Mesenchymal stem cell (in vitro differentiated cells and primary cell): ENCODE data around the gene RAB20.
A peak's percentile ranks its signal among the peaks of the same experiment; 100 is the strongest.

ENCODE experiments used
- DNase-seq: peaks from one replicate; pipeline ENCODE4 v3.0.0-alpha.2; 2013
- H2AFZ ChIP-seq: one replicate; pipeline ENCODE4 v1.6.1; 2013; ENCODE audit warnings: low read depth, mild to moderate bottlenecking, control low read depth, inconsistent platforms, low read length, moderate library complexity
- H2AK5ac ChIP-seq: 2 replicates; pipeline ENCODE4 v1.6.1; 2013; ENCODE audit warnings: low read length, moderate library complexity, mild to moderate bottlenecking, inconsistent platforms; ENCODE audit not compliant: severe bottlenecking
- H2BK120ac ChIP-seq: one replicate; pipeline ENCODE4 v1.6.1; 2013; ENCODE audit warnings: low read depth, mild to moderate bottlenecking, inconsistent platforms, low read length, moderate library complexity
- H2BK12ac ChIP-seq, 2 experiments: one replicate each; pipeline ENCODE4 v1.6.1; 2013; ENCODE audit warnings: inconsistent platforms in 2 of 2, low read length in 2 of 2, mild to moderate bottlenecking in 2 of 2, moderate library complexity in 2 of 2, control low read depth in 1 of 2
- H2BK15ac ChIP-seq: one replicate; pipeline ENCODE4 v1.6.1; 2013; ENCODE audit warnings: mild to moderate bottlenecking, low read depth, inconsistent platforms; ENCODE audit not compliant: poor library complexity, severe bottlenecking
- H2BK5ac ChIP-seq: 2 replicates; pipeline ENCODE4 v1.6.1; 2013; ENCODE audit warnings: low read depth, mild to moderate bottlenecking, low read length, control low read depth, inconsistent platforms; ENCODE audit not compliant: poor library complexity, severe bottlenecking
- H3K14ac ChIP-seq, 2 experiments: one replicate each; pipeline ENCODE4 v1.6.1; 2013; ENCODE audit warnings: inconsistent platforms in 2 of 2, low read length in 2 of 2, control low read depth in 1 of 2, mild to moderate bottlenecking in 1 of 2, moderate library complexity in 1 of 2
- H3K18ac ChIP-seq, 2 experiments: one replicate each; pipeline ENCODE4 v1.6.1; 2013; ENCODE audit warnings: inconsistent platforms in 2 of 2, low read length in 2 of 2, control low read depth in 1 of 2, low read depth in 1 of 2, mild to moderate bottlenecking in 1 of 2
- H3K23ac ChIP-seq, 2 experiments: one replicate each; pipeline ENCODE4 v1.6.1; 2013; ENCODE audit warnings: inconsistent platforms in 2 of 2, low read length in 2 of 2, mild to moderate bottlenecking in 2 of 2, moderate library complexity in 2 of 2, control low read depth in 1 of 2
- H3K27ac ChIP-seq: 2 replicates; pipeline ENCODE4 v1.5.1; 2013; ENCODE audit warnings: mild to moderate bottlenecking, moderate library complexity, low read length, control low read depth, inconsistent platforms; ENCODE audit not compliant: poor library complexity, severe bottlenecking
- H3K27me3 ChIP-seq, 2 experiments: 2 replicates each; pipeline versions ENCODE4 v1.6.1 to v1.7.0; 2013; ENCODE audit warnings: low read length in 2 of 2, mild to moderate bottlenecking in 2 of 2, moderate library complexity in 2 of 2, control low read depth in 1 of 2, inconsistent platforms in 1 of 2; ENCODE audit not compliant: control insufficient read depth in 1 of 2, insufficient read depth in 1 of 2
- H3K36me3 ChIP-seq, 2 experiments: 2 replicates each; pipeline versions ENCODE4 v1.6.1 to v1.7.0; 2013; ENCODE audit warnings: low read length in 2 of 2, control low read depth in 1 of 2, inconsistent platforms in 1 of 2, low read depth in 1 of 2, mild to moderate bottlenecking in 1 of 2; ENCODE audit not compliant: insufficient read depth in 2 of 2, control insufficient read depth in 1 of 2
- H3K4ac ChIP-seq, 2 experiments: one replicate each; pipeline ENCODE4 v1.6.1; 2013; ENCODE audit warnings: inconsistent platforms in 2 of 2, low read length in 2 of 2, mild to moderate bottlenecking in 2 of 2, moderate library complexity in 2 of 2, control low read depth in 1 of 2, low read depth in 1 of 2
- H3K4me1 ChIP-seq: 2 replicates; pipeline ENCODE4 v1.6.1; 2013; ENCODE audit warnings: low read depth, low read length, control low read depth; ENCODE audit not compliant: control insufficient read depth, insufficient read depth
- H3K4me2 ChIP-seq: 2 replicates; pipeline ENCODE4 v1.6.1; 2013; ENCODE audit warnings: low read length, mild to moderate bottlenecking, inconsistent platforms; ENCODE audit not compliant: poor library complexity, severe bottlenecking
- H3K4me3 ChIP-seq, 2 experiments: 2 replicates each; pipeline versions ENCODE4 v1.5.1 to v1.7.0; 2013; ENCODE audit warnings: low read length in 2 of 2, mild to moderate bottlenecking in 2 of 2, control low read depth in 1 of 2, low read depth in 1 of 2; ENCODE audit not compliant: insufficient read depth in 1 of 2
- H3K79me1 ChIP-seq: replicated peaks from 2 replicates; pipeline ENCODE4 v1.6.1; 2013; ENCODE audit warnings: mild to moderate bottlenecking, control low read depth, low read length, inconsistent platforms; ENCODE audit not compliant: poor library complexity, severe bottlenecking
- H3K9ac ChIP-seq: 2 replicates; pipeline ENCODE4 v1.7.0; 2013; ENCODE audit warnings: mild to moderate bottlenecking, low read length, moderate library complexity
- H3K9me3 ChIP-seq: 2 replicates; pipeline ENCODE4 v1.7.0; 2013; ENCODE audit warnings: mild to moderate bottlenecking, low read length; ENCODE audit not compliant: control insufficient read depth
- H4K8ac ChIP-seq: one replicate; pipeline ENCODE4 v1.6.1; 2013; ENCODE audit warnings: inconsistent platforms, mild to moderate bottlenecking, low read length, moderate library complexity
- H4K91ac ChIP-seq: one replicate; pipeline ENCODE4 v1.6.1; 2013; ENCODE audit warnings: mild to moderate bottlenecking, low read length, inconsistent platforms
- WGBS: methylation state at CpG from one replicate; pipeline ENCODE4 v1.1.7; 2013; ENCODE audit warnings: mixed read lengths; 5-methylcytosine and 5-hydroxymethylcytosine counted together

The RAB20 gene

DNA sequence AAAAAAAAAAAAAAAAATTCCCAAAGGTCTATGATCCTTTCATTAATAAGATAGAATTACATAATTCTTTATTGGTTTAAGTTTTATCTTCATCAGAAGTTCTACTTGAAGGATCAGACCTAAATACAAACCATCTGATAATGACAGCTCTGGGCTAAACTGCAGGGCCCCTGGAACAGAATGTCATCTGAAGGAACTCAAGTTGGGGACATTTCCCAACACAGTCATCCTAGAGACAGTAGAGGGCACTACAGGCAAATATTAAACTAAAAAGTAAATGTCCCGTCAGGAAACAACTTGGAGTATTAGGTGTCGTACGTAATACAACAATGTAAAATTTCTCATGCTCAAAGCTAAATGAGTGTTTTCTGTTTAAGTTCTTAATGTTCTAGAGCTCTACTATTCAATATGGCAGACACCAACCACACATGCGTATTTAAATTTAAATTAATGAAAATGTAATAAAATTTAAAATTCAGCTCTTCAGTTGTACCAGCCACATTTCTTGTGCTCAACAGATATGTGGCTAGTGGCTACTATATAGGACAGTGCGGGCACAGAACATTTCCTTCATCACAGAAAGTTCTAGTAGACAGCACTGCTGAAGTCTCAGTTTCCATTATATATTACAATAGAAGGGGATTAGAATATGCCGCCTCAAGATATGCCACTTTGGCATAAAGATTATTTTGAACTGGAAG, 32.1 kb upstream of the RAB20 start:
- 93% methylated on average over 1 of the region's 6 CpGs for WGBS
- Histone ChIP-seq H3K27me3 (no peaks in the 10 kb centered on the region), H3K14ac (no peak overlapping the region), H3K9me3 (no peaks in the 10 kb centered on the region), H3K4me2 (no peak overlapping the region), H3K79me1 (no peaks in the 10 kb centered on the region), H2BK5ac (no peak overlapping the region), H4K91ac (no peak overlapping the region), H3K18ac (no peak overlapping the region), H2AFZ (no peak overlapping the region), H3K4me1 (peaks cover 2% of the 10 kb centered on the region), H3K4me3 (no peak overlapping the region), H2BK120ac (no peak overlapping the region), H3K27ac (no peak overlapping the region), H3K36me3 (no peaks in the 10 kb centered on the region), H3K4ac (no peak overlapping the region), H3K23ac (no peak overlapping the region), H2AK5ac (no peak overlapping the region), H2BK15ac (no peak overlapping the region), H3K9ac (no peak overlapping the region), H2BK12ac (no peak overlapping the region), H4K8ac (no peak overlapping the region)
- DNase-seq = peak; percentile 73

DNA sequence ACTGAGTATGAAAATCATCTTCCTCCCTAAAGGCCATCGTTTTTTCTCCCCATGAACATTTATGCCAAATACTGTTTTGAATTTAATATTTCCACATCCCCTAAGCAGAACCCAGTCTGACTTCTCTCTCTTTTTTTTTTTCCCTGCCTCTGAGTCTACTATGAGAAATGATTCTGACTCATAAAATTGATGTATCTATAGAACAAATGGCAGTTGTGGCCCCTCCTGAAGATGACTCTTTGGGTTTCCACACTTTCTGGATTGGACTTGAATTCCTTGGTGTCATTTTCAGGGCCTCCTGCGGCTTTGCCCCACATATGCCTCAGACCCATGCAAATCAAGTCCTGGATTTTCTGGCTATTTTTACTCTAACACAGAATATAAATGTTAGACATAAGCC, 31.1 kb upstream of the RAB20 start:
- Histone ChIP-seq H3K36me3 (no peaks in the 10 kb centered on the region), H2AFZ (no peak overlapping the region), H2BK5ac (no peak overlapping the region), H3K9ac (no peak overlapping the region), H4K8ac (no peak overlapping the region), H3K23ac (no peak overlapping the region), H2BK12ac (no peak overlapping the region), H2BK120ac (no peak overlapping the region), H2AK5ac (no peak overlapping the region), H3K4me2 (no peak overlapping the region), H3K79me1 (no peaks in the 10 kb centered on the region), H4K91ac (no peak overlapping the region), H3K9me3 (no peaks in the 10 kb centered on the region), H3K14ac (no peak overlapping the region), H3K4me1 (peaks cover 2% of the 10 kb centered on the region), H3K4me3 (no peak overlapping the region), H3K27ac (no peak overlapping the region), H3K27me3 (no peaks in the 10 kb centered on the region), H3K18ac (no peak overlapping the region), H3K4ac (no peak overlapping the region), H2BK15ac (no peak overlapping the region)
- 87% methylated on average over 2 of the region's 2 CpGs for WGBS
- DNase-seq = no peak

DNA sequence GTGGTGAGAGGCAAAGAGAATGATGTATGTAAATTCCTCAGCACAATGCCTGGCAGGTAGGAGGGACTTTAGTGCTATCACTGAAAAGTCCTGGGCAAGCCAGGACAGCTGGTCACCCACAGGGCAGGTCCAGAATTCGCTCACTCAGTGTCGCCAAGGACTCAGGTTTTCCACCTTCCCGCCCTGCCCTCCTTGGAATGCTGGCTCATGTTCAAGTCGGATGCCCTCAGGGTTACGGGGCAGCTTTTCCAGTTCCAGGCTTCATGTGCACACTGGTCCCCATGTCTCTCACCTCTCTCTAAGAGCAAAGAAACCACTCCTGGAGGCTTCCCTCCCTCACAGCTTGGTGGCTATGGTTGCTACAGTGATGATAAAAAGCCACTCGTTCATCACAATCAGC, 29.1 kb upstream of the RAB20 start:
- no peak overlapping the region for H3K18ac ChIP-seq
- no peak for DNase-seq
- no peaks in the 10 kb centered on the region for H3K9me3 ChIP-seq
- H2BK12ac ChIP-seq = no peak overlapping the region
- H2BK5ac ChIP-seq = no peak overlapping the region
- no peak overlapping the region for H4K8ac ChIP-seq
- H3K14ac ChIP-seq = no peak overlapping the region
- no peaks in the 10 kb centered on the region for H3K4me1 ChIP-seq
- H3K4me3 ChIP-seq = no peak overlapping the region
- no peak overlapping the region for H2BK120ac ChIP-seq
- H2BK15ac ChIP-seq = no peak overlapping the region
- no peaks in the 10 kb centered on the region for H3K27me3 ChIP-seq
- H3K4ac ChIP-seq = no peak overlapping the region
- no peak overlapping the region for H2AK5ac ChIP-seq
- H3K4me2 ChIP-seq = no peak overlapping the region
- H3K79me1 ChIP-seq = no peaks in the 10 kb centered on the region
- peak overlapping the region; percentile 11 for H4K91ac ChIP-seq
- H3K23ac ChIP-seq = no peak overlapping the region
- whole genome bisulfite sequencing = 88% methylated on average over 6 of the region's 6 CpGs
- no peak overlapping the region for H3K27ac ChIP-seq
- no peaks in the 10 kb centered on the region for H3K36me3 ChIP-seq
- no peak overlapping the region for H3K9ac ChIP-seq
- no peak overlapping the region for H2AFZ ChIP-seq

DNA sequence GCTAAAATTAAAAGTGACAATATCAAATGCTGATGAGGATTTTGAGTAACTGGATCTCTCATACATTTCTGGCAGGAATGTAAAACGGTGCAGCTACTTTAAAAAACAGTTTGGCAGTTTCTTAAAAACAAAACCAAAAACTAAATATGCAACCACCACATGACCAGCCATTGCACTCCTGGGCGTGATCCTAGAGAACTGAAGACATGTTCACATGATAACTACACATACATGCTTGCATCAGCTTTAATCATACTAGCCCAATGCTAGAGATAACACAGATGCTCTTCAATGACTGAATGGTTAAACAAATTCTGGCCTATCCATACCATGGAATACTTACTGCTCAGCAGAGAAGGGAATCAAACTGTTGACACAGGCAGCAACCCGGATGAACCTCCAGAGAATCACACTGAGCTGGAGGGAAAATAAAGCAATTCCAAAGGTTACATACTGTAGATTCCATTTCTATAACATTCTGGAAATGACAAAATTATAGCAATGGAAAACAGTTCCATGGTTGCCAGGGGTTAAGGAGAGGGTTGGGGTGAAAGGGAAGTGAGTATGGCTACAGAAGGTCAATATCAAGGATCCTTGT, 28.4 kb upstream of the RAB20 start:
- DNase-seq = no peak
- H2AFZ ChIP-seq = no peak overlapping the region
- WGBS = 63% methylated on average over 2 of the region's 3 CpGs
- no peaks in the 10 kb centered on the region for H3K79me1 ChIP-seq
- no peak overlapping the region for H2BK5ac ChIP-seq
- no peak overlapping the region for H3K4ac ChIP-seq
- H2BK12ac ChIP-seq = no peak overlapping the region
- no peak overlapping the region for H3K4me2 ChIP-seq
- H3K14ac ChIP-seq = no peak overlapping the region
- H3K4me3 ChIP-seq = no peak overlapping the region
- H3K27ac ChIP-seq = no peak overlapping the region
- H3K9ac ChIP-seq = no peak overlapping the region
- H3K27me3 ChIP-seq = no peaks in the 10 kb centered on the region
- no peak overlapping the region for H4K8ac ChIP-seq
- no peak overlapping the region for H4K91ac ChIP-seq
- no peaks in the 10 kb centered on the region for H3K36me3 ChIP-seq
- H3K9me3 ChIP-seq = no peaks in the 10 kb centered on the region
- no peak overlapping the region for H2AK5ac ChIP-seq
- H3K18ac ChIP-seq = no peak overlapping the region
- no peak overlapping the region for H3K23ac ChIP-seq
- no peak overlapping the region for H2BK15ac ChIP-seq
- H3K4me1 ChIP-seq = no peaks in the 10 kb centered on the region
- no peak overlapping the region for H2BK120ac ChIP-seq
